ENCODE results near the gene EP400.
"Not testable (repeated sequence)": the region's sequence is repeated elsewhere in the genome, so short reads cannot be mapped to it uniquely, and the experiment has no call there.

The EP400 gene

GRCh38 chr12:132095520-132096409 lies 146.0 kb downstream of the EP400 start:
- no peak for DNase-seq

- DNase-seq, result no peak
Measured at GRCh38 chr12:132099739-132100138, 150.0 kb downstream of the EP400 start.

- DNase-seq, result no peak
Measured at GRCh38 chr12:132100306-132101065, 150.7 kb downstream of the EP400 start.

GRCh38 chr12:132102297-132102696 lies 152.6 kb downstream of the EP400 start:
- no peak for DNase-seq

GRCh38 chr12:132103072-132103471 lies 153.3 kb downstream of the EP400 start:
- not testable (repeated sequence) for DNase-seq

- no peak for DNase-seq
Measured at GRCh38 chr12:132103542-132104308, 154.0 kb downstream of the EP400 start.

GRCh38 chr12:132105467-132105866 lies 155.7 kb downstream of the EP400 start:
- no peak for DNase-seq

GRCh38 chr12:132106921-132107320 lies 157.2 kb downstream of the EP400 start:
- no peak for DNase-seq

GRCh38 chr12:132108211-132108832 lies 158.6 kb downstream of the EP400 start:
- DNase-seq, result no peak

GRCh38 chr12:132109741-132110140 lies 160.0 kb downstream of the EP400 start:
- no peak for DNase-seq

- no peak for DNase-seq
Measured at GRCh38 chr12:132110677-132111076, 160.9 kb downstream of the EP400 start.

GRCh38 chr12:132111654-132112304 lies 162.0 kb downstream of the EP400 start:
- DNase-seq, result no peak

GRCh38 chr12:132114667-132115066 lies 164.9 kb downstream of the EP400 start:
- no peak for DNase-seq

- no peak for DNase-seq
Measured at GRCh38 chr12:132115500-132115899, 165.8 kb downstream of the EP400 start.

GRCh38 chr12:132116709-132117557 lies 167.2 kb downstream of the EP400 start:
- DNase-seq, result no peak

- DNase-seq, result no peak
Measured at GRCh38 chr12:132117558-132117875, 167.8 kb downstream of the EP400 start.

- no peak for DNase-seq
Measured at GRCh38 chr12:132118876-132119275, 169.1 kb downstream of the EP400 start.

- DNase-seq, result no peak
Measured at GRCh38 chr12:132121283-132121682, 171.5 kb downstream of the EP400 start.

- no peak for DNase-seq
Measured at GRCh38 chr12:132123970-132124765, 174.4 kb downstream of the EP400 start.

- DNase-seq, result no peak
Measured at GRCh38 chr12:132124766-132125425, 175.2 kb downstream of the EP400 start.
